OCI-LY7 (cell line): ENCODE results near the gene CCDC148.

Experiments
- EZH2phosphoT487 ChIP-seq: fragments of 200-600 bp; sonication (generic); IDR thresholded peaks from 2 replicates; pipeline ENCODE4 v1.6.1; 2018; ENCODE audit warnings: low read depth, borderline replicate concordance, mild to moderate bottlenecking, mixed run types, antibody characterized with exemption, low read length, moderate library complexity, mixed read lengths
- TF ChIP-seq, protein P1 (sequence below): fragments of 200-600 bp; sonication (generic); conservative IDR thresholded peaks from 2 replicates; pipeline ENCODE4 v1.5.1; 2014; ENCODE audit warnings: mild to moderate bottlenecking, antibody characterized with exemption, low read length, moderate library complexity, mixed read lengths

- TF ChIP-seq, protein P1, sequence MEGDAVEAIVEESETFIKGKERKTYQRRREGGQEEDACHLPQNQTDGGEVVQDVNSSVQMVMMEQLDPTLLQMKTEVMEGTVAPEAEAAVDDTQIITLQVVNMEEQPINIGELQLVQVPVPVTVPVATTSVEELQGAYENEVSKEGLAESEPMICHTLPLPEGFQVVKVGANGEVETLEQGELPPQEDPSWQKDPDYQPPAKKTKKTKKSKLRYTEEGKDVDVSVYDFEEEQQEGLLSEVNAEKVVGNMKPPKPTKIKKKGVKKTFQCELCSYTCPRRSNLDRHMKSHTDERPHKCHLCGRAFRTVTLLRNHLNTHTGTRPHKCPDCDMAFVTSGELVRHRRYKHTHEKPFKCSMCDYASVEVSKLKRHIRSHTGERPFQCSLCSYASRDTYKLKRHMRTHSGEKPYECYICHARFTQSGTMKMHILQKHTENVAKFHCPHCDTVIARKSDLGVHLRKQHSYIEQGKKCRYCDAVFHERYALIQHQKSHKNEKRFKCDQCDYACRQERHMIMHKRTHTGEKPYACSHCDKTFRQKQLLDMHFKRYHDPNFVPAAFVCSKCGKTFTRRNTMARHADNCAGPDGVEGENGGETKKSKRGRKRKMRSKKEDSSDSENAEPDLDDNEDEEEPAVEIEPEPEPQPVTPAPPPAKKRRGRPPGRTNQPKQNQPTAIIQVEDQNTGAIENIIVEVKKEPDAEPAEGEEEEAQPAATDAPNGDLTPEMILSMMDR, result no peak
- no peak for TF ChIP-seq EZH2phosphoT487
These were observed 34.5 kb upstream of the CCDC148 start for GRCh38 chr2:158491072-158491471.
